ENCODE measurements around the gene GCNT1.
A peak's percentile ranks its signal among the peaks of the same experiment; 100 is the strongest.

DNA sequence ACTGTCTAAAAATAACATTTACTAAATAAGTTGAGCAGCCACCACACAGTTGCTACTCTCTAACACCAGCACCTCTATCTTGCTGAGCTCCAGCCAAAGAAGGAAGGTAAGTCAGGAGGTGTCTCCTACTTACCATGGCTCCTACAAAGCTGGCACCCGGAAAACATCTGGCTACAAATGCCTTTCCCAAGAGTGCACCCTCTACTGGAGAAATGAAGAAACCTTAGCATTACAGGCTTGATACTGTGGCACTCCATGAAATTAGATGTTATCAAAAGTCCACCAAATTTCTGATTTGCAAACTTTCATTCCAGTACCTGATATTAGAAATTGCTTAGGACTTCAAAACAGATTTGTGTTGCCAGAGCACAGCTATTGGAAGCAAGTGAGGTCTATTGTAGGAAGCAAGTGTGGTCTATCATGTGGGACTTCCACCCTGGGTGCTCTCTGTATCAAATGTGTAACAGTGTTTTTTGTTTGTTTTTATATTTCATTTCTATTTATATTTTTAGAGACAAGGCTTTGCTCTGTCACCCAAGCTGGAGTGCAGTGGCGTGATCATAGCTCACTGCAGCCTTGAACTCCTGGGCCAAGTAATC lies 39.1 kb upstream of the GCNT1 start:
- TF ChIP-seq, protein P1, sequence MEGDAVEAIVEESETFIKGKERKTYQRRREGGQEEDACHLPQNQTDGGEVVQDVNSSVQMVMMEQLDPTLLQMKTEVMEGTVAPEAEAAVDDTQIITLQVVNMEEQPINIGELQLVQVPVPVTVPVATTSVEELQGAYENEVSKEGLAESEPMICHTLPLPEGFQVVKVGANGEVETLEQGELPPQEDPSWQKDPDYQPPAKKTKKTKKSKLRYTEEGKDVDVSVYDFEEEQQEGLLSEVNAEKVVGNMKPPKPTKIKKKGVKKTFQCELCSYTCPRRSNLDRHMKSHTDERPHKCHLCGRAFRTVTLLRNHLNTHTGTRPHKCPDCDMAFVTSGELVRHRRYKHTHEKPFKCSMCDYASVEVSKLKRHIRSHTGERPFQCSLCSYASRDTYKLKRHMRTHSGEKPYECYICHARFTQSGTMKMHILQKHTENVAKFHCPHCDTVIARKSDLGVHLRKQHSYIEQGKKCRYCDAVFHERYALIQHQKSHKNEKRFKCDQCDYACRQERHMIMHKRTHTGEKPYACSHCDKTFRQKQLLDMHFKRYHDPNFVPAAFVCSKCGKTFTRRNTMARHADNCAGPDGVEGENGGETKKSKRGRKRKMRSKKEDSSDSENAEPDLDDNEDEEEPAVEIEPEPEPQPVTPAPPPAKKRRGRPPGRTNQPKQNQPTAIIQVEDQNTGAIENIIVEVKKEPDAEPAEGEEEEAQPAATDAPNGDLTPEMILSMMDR (conservative IDR thresholded peaks at IDR 0.05): peak; percentile 69
- no peak for TF ChIP-seq EZH2 (IDR thresholded peaks at IDR 0.05; ENCODE audit: low read depth)

All from PC-9 (cell line).